Medulla oblongata (tissue), 1 donor: ENCODE results near the gene CHMP1A.
"Not testable (repeated sequence)": the region's sequence is repeated elsewhere in the genome, so short reads cannot be mapped to it uniquely, and the experiment has no call there.

Experiments
- DNase-seq: peaks from one replicate; pipeline ENCODE4 v3.0.0-alpha.2; 2015; ENCODE audit errors: extremely low spot score

Gene CHMP1A

GRCh38 chr16:89657442-89658220 is at the start of gene CHMP1A, which contains the start of gene SPATA33:
Gene CHMP1A, minus strand, starts transcription at chr16:89657708. Its CDS starts 120 bp downstream, at chr16:89657588.
Gene SPATA33, plus strand, starts transcription at chr16:89657836. Its CDS starts 76 bp downstream, at chr16:89657912.
- DNase-seq = peak; percentile 90

- DNase-seq = no peak
These were observed 49.2 kb upstream of the CHMP1A start for GRCh38 chr16:89706518-89707260.

GRCh38 chr16:89705006-89705405 is 47.5 kb upstream of the CHMP1A start:
- DNase-seq = no peak

- no peak for DNase-seq
These were observed 46.8 kb upstream of the CHMP1A start for GRCh38 chr16:89704281-89704680.

- DNase-seq = peak; percentile 81
These were observed 44.2 kb upstream of the CHMP1A start, which contains the start of gene SPATA2L for GRCh38 chr16:89701425-89702406. Gene SPATA2L, minus strand, starts transcription at chr16:89701705. Its CDS starts 473 bp downstream, at chr16:89701232.

GRCh38 chr16:89700649-89701424 is 43.3 kb upstream of the CHMP1A start:
- no peak for DNase-seq

- peak; percentile 99 for DNase-seq
These were observed 42.7 kb upstream of the CHMP1A start for GRCh38 chr16:89700100-89700648.

- DNase-seq = not testable (repeated sequence)
These were observed 42.2 kb upstream of the CHMP1A start for GRCh38 chr16:89699629-89700099.

GRCh38 chr16:89698717-89699116 is 41.2 kb upstream of the CHMP1A start:
- not testable (repeated sequence) for DNase-seq

GRCh38 chr16:89697616-89698331 is 40.3 kb upstream of the CHMP1A start:
- DNase-seq = no peak

- DNase-seq = no peak
These were observed 39.7 kb upstream of the CHMP1A start for GRCh38 chr16:89697161-89697615.

- DNase-seq = no peak
These were observed 39.2 kb upstream of the CHMP1A start for GRCh38 chr16:89696670-89697128.

GRCh38 chr16:89695875-89696669 is 38.6 kb upstream of the CHMP1A start:
- DNase-seq = no peak

GRCh38 chr16:89695086-89695874 is 37.8 kb upstream of the CHMP1A start:
- DNase-seq = no peak

GRCh38 chr16:89694784-89695085 is 37.2 kb upstream of the CHMP1A start:
- DNase-seq = not testable (repeated sequence)

- DNase-seq = no peak
These were observed 36.6 kb upstream of the CHMP1A start for GRCh38 chr16:89693931-89694783.

GRCh38 chr16:89693289-89693731 is 35.8 kb upstream of the CHMP1A start:
- no peak for DNase-seq
